Activated naive CD4-positive, alpha-beta T cell treated with anti-CD3 and anti-CD28 coated beads for 36 hours (primary cell): ENCODE results near the gene ANKRD1. TPM values are rescaled to one million over a fixed set of nuclear protein-coding genes. Genes with fewer than 3 reads are reported as not detected.
A peak's percentile ranks its signal among the peaks of the same experiment; 100 is the strongest.

Source experiments
- CTCF ChIA-PET: fragments of 350-600 bp; sonication (Branson Sonifier 250); formaldehyde crosslinking; loops from one replicate; lab custom pipeline; 2021; ENCODE audit warnings: antibody characterized with exemption; lab: Charles Lee
- DNase-seq: peaks from one replicate; pipeline ENCODE4 v3.0.0-alpha.2; 2020
- H3K27ac Mint-ChIP-seq: one replicate; pipeline ENCODE4 v1.8.0; 2021; ENCODE audit warnings: mild to moderate bottlenecking, mixed read lengths
- H3K27me3 Mint-ChIP-seq: one replicate; pipeline ENCODE4 v1.8.0; 2021; ENCODE audit warnings: low read depth, mixed read lengths
- H3K36me3 Mint-ChIP-seq: one replicate; pipeline ENCODE4 v1.8.0; 2021; ENCODE audit warnings: low read depth, mixed read lengths
- H3K4me1 Mint-ChIP-seq: one replicate; pipeline ENCODE4 v1.8.0; 2021; ENCODE audit warnings: low read depth, mixed read lengths
- H3K4me3 Mint-ChIP-seq: one replicate; pipeline ENCODE4 v1.8.0; 2021; ENCODE audit warnings: mild to moderate bottlenecking, moderate library complexity, mixed read lengths
- H3K9me3 Mint-ChIP-seq: one replicate; pipeline ENCODE4 v1.8.0; 2021; ENCODE audit warnings: mixed read lengths
- intact Hi-C: fragments of 100-400 bp; cut with micrococcal nuclease; formaldehyde crosslinking; loops from one replicate; pipeline ENCODE4 v1.15.1; 2023
- total RNA-seq, 2 experiments: library from RNA; stranded (reverse); gene quantifications; one replicate each; pipeline ENCODE4 v1.2.3, GENCODE V29; 2021

The ANKRD1 gene
- total RNA-seq, 2 experiments from 2014 or later, result not detected

DNA sequence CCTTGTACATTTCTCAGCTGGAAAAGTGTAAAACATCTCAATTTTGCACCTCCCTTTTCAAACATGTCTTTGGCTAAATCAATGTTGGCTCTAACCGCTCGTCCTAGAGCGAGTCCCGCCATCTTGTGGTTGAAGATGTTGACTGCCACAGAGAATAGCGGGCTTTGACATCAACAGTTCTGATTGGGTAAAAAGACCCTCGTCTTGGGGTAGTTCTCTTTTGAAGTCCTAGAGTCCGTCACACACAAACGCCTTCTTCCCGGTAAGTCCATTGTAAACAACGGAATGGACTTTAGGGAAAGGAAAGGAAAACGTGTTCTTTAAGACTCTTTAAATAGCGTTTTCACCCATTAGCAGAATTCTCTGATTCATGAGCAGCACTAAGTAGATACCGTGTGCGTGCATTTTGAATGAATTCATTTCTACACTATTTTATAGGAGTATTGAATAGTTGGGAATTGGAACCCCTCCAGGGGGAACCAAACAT is 49.6 kb downstream of the ANKRD1 start:
- H3K27ac Mint-ChIP-seq, result peak overlapping the region; percentile 90
- H3K4me3 Mint-ChIP-seq, result peak overlapping the region; percentile 96
- peaks cover 14% of the 10 kb centered on the region for H3K27me3 Mint-ChIP-seq
- CTCF ChIA-PET, result interaction anchor here (0.5 to 2.7 kb wide), 6 partner anchors 8 to 123 kb away, joined by 3 to 15 read pairs (median 5); partner anchors contain the start of gene HTR7
- peak; percentile 75 for DNase-seq
- intact Hi-C loops, result loop anchor here (1.0 to 10.0 kb wide), 11 partner anchors 13 to 1454 kb away; partner anchors contain the start of genes FGFBP3, HTR7, KIF20B and PANK1
- peaks cover 9% of the 10 kb centered on the region for H3K36me3 Mint-ChIP-seq
- H3K4me1 Mint-ChIP-seq, result peaks cover 24% of the 10 kb centered on the region
- no peaks in the 10 kb centered on the region for H3K9me3 Mint-ChIP-seq

DNA sequence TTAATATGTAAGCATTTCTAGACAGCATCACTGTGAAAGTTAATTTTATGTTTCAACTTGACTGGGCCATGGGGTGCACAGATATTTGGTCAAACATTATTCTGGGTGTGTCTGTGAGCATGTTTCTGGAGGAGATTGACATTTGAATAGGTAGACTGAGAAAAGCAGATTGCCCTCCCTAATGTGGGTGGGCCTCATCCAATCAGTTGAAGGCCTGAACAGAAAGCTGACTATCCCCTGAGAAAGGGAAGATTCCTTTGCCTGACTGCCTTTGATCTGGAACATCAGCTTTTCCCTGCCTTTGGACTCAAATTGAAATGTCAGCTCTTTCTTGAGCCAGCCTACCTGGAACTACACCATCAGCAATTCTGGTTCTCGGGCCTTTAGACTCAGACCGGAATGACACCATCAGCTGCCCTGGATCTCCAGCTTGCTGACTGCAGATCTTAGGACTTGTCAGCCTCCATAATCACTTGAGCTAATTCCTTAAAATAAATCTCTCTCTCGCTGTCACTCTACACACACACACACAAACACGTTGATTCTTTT is 54.8 kb downstream of the ANKRD1 start:
- Mint-ChIP-seq H3K27me3 (peaks cover 22% of the 10 kb centered on the region), H3K27ac (no peak overlapping the region)
- intact Hi-C loops, result no loop called here

DNA sequence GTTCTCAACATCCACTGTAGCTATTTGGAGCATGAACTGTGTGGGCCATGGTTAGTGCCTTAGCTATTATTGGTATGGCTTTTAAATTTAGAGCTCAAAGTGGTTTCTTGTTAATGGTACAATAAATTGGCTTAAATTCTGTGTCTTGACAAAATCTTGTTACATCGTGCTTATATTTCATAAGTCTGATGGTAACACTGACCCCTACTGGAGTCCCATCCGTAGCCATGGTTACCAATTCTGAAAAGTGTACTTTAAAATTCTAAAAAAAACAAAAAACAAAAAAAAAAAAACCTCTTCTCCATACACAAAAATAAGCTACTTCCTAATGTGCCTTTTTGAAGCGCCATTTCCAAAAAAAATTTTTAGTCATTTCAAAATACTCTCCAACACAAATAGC is 55.5 kb downstream of the ANKRD1 start:
- Mint-ChIP-seq H3K36me3 (no peaks in the 10 kb centered on the region), H3K9me3 (no peaks in the 10 kb centered on the region), H3K27ac (no peak overlapping the region), H3K27me3 (peaks cover 24% of the 10 kb centered on the region), H3K4me3 (no peak overlapping the region), H3K4me1 (no peaks in the 10 kb centered on the region)
- no peak for DNase-seq
- CTCF ChIA-PET, result interaction anchor here (0.7 to 1.9 kb wide), 8 partner anchors 14 to 1043 kb away, joined by 3 to 6 read pairs (median 3); no protein-coding TSS in a partner anchor
- intact Hi-C loops, result no loop called here

More for the DNA sequence above, 54.8 kb downstream of the ANKRD1 start:
- CTCF ChIA-PET, result interaction anchor here (0.7 to 1.9 kb wide), 8 partner anchors 9 to 143 kb away, joined by 3 to 6 read pairs (median 3); no protein-coding TSS in a partner anchor
- H3K4me3 Mint-ChIP-seq, result no peak overlapping the region
- H3K4me1 Mint-ChIP-seq, result peaks cover 3% of the 10 kb centered on the region
- no peaks in the 10 kb centered on the region for H3K9me3 Mint-ChIP-seq
- DNase-seq, result no peak
- H3K36me3 Mint-ChIP-seq, result no peaks in the 10 kb centered on the region

DNA sequence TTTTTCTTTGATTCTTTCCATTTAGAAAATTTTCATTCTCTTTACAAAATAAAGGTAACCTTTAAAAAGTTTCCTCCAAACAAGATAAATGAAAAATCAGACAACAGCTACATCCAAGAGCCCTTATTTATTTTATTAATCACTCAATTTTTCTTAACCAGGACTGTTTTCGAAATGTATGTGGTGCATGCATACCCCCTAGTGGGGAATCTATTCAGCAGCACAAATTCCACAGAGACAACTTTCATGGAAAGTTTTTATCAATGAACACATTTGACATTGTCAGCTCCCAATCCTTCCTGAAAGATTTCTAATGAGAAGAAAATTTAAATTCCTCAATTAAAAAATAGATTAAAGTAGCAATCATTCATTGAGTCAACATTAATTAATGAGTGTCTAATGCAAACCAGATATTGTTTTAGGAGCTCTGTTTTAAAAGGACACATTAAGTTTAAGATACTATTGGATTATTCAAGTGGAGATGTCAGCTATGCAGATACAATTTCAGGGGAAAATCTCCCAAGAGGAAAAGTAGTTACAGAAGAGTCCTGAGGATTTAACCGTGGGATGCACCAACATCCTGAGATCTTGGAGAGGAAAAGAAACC is 57.9 kb downstream of the ANKRD1 start:
- Mint-ChIP-seq H3K4me3 (no peak overlapping the region), H3K27ac (no peak overlapping the region), H3K27me3 (peaks cover 28% of the 10 kb centered on the region), H3K4me1 (peaks cover 4% of the 10 kb centered on the region), H3K36me3 (no peaks in the 10 kb centered on the region), H3K9me3 (no peaks in the 10 kb centered on the region)
- peak; percentile 10 for DNase-seq
- CTCF ChIA-PET, result interaction anchor here (0.7 to 2.7 kb wide), 3 partner anchors 9 to 112 kb away, joined by 3 to 15 read pairs (median 3); partner anchors contain the start of gene RPP30
- intact Hi-C loops, result loop anchor here (1.0 to 2.0 kb wide), 3 partner anchors 112 to 1070 kb away; no protein-coding TSS in a partner anchor

Other genes starting within 250 kb of the ANKRD1 start
- under 1 TPM in 1 of 2 experiments, not detected in 1; 0.10 TPM for gene HTR7, start 63.0 kb downstream of the ANKRD1 start, total RNA-seq
- gene RPP30, start 49.1 kb downstream of the ANKRD1 start, total RNA-seq, result 10 to 100 TPM; 74.7 to 75.8 TPM